GM18907 (cell line): ENCODE data around the gene AKAP5.

Source experiments
- ATAC-seq: cut with Tn5 transposase; IDR thresholded peaks from one replicate; pipeline ENCODE4 v1.9.1; 2021; ENCODE audit warnings: mild to moderate bottlenecking, moderate library complexity; ENCODE audit not compliant: unreplicated experiment

The AKAP5 gene

DNA sequence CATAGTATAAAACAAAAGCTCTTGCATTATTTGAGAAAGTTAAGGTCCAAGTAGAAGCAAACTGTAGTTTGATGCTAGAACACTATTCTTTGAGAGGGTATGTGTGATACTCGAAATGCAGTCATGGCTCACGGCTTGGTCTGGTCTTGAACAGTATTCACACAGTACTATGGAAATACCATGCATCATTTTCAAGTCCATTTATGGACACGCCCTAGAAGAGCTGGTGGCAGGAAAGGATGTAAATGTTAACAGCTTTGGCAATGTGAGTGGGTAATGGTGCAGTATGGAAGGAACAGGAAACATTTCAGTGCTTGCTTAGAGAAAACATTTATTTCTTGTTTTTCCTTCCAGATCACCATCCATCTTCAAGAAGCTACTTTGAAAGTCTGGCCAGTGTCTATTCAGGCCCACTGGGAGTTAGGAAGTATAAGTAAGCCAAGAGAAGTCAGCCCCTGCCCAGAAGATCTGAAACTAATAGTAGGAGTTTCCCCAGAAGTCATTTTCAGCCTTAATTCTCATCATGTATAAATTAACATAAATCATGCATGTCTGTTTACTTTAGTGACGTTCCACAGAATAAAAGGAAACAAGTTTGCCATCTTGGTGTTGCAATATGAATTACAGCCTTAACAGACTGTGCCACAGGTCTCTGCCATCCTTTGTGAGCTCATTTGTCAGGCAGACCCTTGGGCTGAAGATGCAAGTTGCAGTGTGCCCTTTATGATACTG is 5.7 kb upstream of the AKAP5 start:
- ATAC-seq = no peak

- ATAC-seq = no peak
These were observed 4.1 kb upstream of the AKAP5 start for GRCh38 chr14:64461221-64461620.

GRCh38 chr14:64463195-64463594 is 2.1 kb upstream of the AKAP5 start:
- ATAC-seq = no peak

DNA sequence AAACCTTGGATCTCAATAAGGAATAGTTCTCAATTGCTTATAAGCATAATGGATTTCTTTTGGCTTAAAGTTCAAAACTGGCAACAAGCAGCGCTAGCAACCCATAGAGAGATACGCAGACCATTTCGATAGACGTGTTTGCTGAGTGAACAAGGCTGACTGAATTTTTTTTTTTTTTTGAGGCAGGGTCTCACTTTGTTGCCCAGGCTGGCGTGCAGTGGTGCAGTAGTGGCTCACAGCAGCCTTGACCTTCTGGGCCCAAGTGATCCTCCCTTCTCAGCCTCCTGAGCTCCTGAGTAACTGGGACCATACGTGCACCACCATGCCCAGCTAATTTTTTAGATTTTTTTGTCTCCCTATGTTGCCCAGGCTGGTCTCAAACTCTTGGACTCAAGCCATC is 1.4 kb upstream of the AKAP5 start:
- no peak for ATAC-seq

DNA sequence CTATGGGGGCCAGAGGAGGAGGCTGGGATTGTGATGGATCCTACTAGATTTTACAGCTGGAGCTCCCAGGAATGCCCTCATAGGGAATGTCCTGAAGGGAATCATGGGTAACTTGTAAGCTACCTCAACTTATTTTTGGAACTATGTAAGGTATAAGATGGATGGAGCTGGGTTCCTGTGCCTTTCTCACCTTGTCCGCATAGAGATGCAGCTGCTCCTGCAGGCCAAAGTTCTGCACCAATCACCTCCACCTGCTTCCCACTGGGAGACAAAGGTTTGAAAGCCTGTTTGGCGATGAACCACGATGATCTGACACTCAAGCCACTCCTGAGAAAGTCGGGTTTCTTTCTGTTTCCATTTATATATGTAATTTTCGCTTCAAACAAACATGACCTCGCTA is 648 bp upstream of the AKAP5 start:
- ATAC-seq = no peak

- peak; percentile 13 for ATAC-seq
These were observed 694 bp downstream of the AKAP5 start for GRCh38 chr14:64465831-64466554.

DNA sequence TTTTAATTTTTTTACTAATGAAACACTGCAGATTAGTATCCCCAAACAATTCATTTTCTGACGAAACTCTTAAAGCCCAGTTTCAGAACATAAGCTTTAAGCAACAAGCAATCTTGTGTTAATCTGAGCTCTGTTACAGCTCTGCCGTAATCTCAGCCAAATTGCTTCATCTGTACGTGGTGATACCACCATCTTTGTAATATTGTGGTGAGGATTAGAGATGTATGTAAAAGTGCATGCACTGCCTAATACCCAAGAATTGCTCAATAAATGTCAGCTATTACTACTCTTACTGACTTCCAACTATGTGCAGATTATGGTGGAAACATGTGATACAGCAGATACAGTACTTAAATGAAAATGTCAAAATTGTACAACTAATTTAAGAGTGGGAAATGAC is 1.8 kb downstream of the AKAP5 start:
- ATAC-seq = no peak

GRCh38 chr14:64467566-64467965 is 2.3 kb downstream of the AKAP5 start:
- no peak for ATAC-seq

DNA sequence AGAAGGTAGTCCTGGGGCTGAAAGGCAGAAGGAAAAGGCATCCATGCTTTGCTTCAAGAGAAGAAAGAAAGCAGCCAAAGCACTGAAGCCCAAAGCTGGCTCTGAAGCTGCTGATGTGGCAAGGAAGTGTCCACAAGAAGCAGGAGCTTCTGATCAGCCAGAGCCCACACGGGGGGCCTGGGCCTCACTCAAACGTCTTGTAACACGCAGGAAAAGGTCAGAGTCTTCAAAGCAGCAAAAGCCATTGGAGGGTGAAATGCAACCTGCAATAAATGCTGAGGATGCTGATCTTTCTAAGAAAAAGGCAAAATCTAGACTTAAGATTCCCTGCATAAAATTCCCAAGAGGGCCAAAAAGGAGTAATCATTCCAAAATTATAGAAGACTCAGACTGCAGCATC is 3.2 kb downstream of the AKAP5 start:
- no peak for ATAC-seq

- no peak for ATAC-seq
These were observed 8.7 kb downstream of the AKAP5 start for GRCh38 chr14:64474041-64474440.

GRCh38 chr14:64474698-64475097 is 9.4 kb downstream of the AKAP5 start:
- ATAC-seq = no peak

GRCh38 chr14:64475585-64476273 is 10.4 kb downstream of the AKAP5 start:
- no peak for ATAC-seq

GRCh38 chr14:64476438-64476837 is 11.1 kb downstream of the AKAP5 start:
- no peak for ATAC-seq

GRCh38 chr14:64478634-64479250 is 13.4 kb downstream of the AKAP5 start:
- ATAC-seq = no peak

GRCh38 chr14:64488590-64489099 is 23.3 kb downstream of the AKAP5 start:
- ATAC-seq = no peak

- no peak for ATAC-seq
These were observed 26.3 kb downstream of the AKAP5 start for GRCh38 chr14:64491637-64492036.

DNA sequence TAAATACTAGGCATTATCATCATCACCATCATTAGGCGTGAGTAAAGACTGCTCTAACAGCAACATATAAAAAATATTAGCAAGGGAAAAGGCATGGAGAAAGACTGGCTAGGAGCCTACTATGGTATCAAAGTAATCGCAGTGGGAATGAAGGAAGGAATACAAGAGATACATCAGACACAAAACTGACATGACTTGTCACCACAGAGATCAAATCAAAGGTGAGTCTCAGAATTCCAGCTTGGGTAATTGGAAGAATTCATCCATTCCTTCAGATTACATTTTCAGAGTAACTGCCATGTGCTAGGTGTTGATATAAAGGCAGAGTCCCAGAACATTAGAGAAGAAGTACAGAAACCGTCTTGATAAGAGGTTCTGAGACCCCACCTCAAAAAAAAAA is 28.2 kb downstream of the AKAP5 start:
- ATAC-seq = no peak

DNA sequence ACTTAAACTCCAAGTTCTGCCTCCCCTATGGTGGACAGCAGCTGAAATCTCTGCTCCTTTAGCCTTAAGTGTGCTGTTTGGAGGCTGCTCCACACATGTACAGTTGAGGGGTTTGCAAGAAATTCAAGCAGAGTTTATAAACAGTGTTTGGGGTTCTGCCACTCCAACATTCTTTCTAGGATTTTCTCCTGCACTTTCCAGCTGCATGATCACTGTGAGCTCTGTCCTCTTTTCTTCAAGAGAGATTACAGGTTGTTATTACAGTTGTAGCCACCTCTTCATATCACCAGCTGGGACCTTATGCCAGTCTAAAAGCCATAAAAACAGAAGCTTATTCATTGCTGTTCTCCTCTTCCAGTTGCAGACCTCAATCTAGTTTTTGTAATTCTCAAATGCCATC is 30.0 kb downstream of the AKAP5 start:
- ATAC-seq = no peak

- no peak for ATAC-seq
These were observed 31.5 kb downstream of the AKAP5 start for GRCh38 chr14:64496764-64497163.

- ATAC-seq = no peak
These were observed 34.8 kb downstream of the AKAP5 start for GRCh38 chr14:64500088-64500487.

- ATAC-seq = no peak
These were observed 36.3 kb downstream of the AKAP5 start for GRCh38 chr14:64501411-64502171.
